Measurements from ENCODE around the gene SGTB.

SGTB gene, protein sequence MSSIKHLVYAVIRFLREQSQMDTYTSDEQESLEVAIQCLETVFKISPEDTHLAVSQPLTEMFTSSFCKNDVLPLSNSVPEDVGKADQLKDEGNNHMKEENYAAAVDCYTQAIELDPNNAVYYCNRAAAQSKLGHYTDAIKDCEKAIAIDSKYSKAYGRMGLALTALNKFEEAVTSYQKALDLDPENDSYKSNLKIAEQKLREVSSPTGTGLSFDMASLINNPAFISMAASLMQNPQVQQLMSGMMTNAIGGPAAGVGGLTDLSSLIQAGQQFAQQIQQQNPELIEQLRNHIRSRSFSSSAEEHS

DNA sequence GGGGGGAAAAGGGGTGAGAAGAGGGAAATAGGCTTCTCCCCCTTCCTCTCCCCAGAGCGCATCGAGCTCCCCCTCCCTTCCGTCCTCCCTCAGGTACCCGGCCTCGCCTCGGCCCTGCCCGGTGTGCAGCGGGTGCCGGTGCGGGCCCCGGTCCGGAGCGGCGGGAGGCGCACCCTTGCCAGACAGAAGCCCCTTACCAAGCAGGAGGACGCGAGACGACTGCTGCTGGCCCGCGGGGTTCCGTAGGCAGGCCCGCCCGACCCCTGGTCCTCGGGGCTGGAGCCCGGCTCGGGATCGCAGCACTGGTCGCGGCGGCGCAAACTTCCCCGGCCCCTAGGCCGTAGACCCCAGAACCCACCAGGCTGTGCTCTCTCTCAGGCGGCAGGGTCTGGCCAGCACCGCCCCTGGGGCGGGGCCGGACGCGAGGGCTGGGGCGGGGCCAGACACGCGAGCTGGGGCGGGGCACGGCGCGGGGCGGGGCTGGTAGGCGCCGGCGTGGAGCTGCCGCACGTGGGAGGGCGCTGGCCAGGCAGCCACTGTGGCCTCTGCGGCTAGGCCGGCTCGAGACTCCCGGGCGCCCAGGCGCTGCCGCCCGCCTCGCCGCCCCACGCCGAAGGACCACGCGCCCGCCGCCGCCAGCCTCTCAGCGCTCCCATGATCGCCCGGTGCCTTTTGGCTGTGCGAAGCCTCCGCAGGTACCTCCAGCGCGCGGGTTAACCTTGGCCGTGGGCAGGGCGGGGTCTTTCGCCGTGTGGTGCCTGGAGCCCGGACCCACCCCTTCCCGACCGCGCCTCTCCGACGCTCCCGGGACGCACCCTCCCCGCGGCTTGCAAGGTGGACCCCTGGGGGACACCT lies at the start of gene SGTB, which contains the start of gene NLN:
Gene SGTB (minus strand): TSS at position 390 of the 855 bp plus-strand sequence. CDS start 1,302 bp downstream, outside the sequence.
Gene NLN (plus strand): TSS at position 486 of the 855 bp plus-strand sequence. CDS start 169 bp downstream, at position 655.
- DNase-seq (ENCODE audit: low read depth, low spot score) = peak; percentile 94

DNA sequence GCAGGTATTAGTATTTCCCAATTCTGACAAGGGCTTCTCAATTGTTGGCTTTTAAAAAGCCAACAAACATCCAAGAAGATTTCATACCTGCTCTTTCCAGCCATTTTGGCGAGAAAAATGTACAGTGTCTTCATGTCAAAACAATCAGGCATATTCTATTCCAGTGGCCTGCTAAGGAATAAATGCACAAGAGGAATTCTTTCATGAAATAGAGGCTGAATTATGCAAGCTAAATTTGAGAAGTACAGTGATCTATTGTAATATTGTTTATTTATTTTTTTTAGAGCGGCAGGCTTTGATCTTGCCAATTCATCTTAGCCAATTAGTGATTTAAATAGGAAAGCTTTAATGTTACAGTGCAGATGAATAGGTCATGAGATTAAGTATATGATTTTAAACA lies 49.4 kb upstream of the SGTB start:
- DNase-seq (ENCODE audit: low read depth, low spot score) = no peak

DNA sequence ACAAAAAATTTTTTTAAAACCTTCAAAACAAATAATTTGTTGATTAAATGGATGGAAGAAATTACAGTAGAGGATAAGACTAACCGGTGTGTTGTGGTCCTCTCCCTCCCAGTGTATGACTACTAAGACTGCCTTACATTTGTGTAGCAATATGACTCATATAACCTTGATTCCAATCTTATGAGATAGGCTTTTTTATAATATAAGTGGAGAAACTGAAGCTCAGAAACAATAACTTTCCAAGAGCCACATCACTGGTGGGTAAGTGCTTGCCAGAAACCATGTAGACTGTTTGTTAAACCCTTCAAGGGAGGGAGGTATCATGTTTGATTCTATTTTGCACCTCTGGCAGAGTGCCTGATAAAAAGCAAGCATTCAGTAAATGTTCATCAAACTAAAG lies 47.6 kb upstream of the SGTB start:
- DNase-seq (ENCODE audit: low read depth, low spot score) = peak; percentile 87

DNA sequence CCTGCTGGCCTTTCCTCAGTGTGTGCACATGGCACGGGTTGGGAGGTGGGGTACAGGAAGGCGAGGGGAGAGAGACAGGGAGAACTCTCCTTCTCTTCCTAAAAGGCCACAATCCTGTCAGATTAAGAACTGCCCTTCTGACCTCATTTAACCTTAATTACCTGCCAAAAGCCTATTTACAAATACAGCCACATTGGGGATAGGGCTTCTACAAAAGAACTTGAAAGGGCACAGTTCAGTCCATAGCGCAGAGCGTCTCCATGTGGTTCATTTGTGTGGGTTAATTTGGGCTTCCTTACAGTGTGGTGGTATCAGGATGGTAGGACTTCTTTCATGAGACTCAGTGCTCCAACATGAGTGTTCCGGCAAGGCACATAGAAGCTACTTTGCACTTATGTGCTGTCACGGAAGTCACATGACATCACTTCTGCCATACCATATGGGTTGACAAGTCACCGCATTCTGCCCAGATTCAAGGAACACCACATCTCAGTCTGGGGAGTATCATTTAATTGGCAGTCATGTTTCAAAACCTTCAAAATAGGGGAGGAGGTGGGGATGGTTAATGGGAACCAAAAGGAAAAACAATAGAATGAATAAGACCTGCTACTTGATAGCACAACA lies 46.9 kb upstream of the SGTB start:
- DNase-seq (ENCODE audit: low read depth, low spot score) = no peak

DNA sequence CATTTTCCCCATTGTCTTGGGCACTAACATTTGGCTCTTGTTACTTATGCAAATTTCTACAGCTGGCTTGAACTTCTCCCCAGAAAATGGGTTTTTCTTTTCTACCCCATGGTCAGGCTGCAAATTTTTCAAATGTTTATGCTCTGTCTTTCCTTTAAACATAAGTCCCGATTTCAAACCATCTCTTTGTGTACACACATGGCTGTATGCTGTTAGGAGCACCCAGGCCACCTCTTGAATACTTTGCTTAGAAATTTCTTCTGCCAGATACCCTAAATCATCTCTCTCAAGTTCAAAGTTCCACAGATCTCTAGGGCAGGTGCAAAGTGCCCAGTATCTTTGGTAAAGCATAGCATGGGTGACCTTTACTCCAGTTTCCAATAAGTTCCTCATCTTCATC lies 45.7 kb upstream of the SGTB start:
- no peak for DNase-seq (ENCODE audit: low read depth, low spot score)

DNA sequence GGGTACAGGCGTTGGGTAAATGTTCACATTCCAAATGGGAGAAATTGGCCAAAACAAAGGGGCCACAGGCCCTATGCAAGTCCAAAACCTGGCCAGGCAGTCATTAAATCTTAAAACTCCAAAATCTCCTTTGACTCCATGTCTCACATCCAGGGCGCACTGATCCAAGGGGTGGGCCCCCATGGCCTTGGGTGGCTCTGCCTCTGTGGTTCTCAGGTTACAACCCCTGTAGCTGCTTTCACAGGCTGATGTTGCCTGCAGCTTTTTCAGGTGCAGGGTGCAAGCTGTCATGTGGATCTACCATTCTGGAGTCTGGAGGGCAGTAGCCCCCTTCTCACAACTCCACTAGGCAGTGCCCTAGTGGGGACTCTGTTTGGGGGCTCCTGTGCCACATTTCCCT lies 44.9 kb upstream of the SGTB start:
- DNase-seq (ENCODE audit: low read depth, low spot score) = no peak

DNA sequence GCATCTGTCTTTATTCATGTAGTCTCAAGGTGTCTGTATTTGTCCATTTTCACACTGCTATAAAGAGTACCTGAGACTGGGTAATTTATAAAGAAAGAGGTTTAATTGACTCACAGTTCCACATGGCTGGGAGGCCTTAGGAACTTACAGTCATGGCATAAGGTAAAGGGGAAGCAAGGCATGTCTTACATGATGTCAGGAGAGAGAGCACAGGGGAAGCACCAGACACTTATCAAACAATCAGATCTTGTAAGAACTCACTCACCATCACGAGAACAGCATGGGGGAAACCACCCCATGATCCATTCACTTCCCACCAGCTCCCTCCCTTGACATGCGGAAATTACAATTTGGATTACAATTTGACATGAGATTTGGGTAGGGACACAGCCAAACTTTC lies 44.3 kb upstream of the SGTB start:
- DNase-seq (ENCODE audit: low read depth, low spot score) = no peak

DNA sequence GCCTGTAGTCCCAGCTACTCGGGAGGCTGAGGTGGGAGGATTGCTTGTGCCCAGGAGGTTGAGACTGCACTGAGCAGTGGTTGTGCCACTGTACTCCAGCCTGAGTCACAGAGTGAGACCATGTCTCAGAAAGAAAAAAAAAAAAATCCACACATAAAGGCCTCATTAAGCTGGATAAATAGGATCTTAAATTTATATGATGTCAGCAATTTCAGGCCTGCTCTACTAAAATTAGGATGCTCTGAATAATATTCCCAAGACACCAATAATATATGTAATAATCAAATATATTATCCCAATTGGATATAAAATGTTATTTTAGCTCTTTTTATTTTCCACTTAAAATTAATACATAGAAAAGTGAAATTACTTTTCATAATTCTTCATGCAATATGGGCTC lies 43.7 kb upstream of the SGTB start:
- no peak for DNase-seq (ENCODE audit: low read depth, low spot score)

DNA sequence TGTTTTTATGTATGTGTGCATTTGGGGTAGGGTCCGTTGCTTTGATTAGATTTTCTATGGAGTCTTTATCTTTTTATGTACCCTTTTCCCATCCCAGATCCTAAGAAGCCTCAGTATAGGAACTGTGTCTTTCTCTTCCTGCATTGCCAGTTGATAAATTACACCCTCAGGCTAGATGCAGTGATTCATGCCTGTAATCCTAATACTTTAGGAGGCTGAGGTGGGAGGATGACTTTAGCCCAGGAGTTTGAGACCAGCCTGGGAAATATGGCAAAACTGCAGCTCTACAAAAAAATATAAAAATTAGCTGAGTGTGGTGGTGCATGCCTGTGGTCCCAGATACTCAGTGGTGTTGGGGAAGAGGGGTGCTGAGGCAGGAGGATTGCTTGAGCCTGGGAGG lies 40.3 kb upstream of the SGTB start:
- DNase-seq (ENCODE audit: low read depth, low spot score) = no peak

DNA sequence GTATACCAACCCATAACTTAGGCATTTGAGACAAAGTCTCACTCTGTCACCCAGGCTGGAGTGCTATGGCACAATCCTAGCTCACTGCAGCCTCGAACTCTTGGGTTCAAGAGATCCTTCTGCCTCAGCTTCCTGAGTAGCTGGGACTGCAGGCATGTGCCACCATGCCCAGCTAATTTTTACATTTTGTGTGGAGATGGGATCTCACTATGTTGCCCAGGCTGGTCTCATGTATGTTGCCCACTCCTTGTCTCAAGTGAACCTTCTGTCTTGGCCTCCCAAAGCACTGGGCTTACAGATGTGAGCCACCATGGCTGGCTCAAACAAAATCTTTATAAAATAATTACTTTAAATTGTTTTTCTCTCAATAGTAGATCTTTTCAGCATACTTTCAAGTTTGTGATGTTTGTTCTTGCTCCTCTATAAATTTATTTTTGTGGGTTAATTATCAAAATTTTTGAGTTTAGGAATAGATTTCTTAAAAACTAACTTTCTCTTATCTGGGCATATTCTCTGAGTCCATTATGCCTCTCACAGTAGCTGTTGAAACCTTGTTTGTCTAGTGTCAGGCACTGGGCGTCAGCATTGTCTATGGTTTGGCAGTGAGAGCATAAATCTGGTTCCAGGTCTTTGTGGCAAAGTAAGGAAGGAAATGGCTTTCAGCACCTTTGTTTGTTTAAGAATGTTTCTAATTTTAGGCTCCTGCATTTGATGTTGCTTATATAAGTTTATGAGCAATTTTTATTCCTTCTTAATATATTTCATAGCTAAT lies 38.8 kb upstream of the SGTB start:
- DNase-seq (ENCODE audit: low read depth, low spot score) = peak; percentile 82

DNA sequence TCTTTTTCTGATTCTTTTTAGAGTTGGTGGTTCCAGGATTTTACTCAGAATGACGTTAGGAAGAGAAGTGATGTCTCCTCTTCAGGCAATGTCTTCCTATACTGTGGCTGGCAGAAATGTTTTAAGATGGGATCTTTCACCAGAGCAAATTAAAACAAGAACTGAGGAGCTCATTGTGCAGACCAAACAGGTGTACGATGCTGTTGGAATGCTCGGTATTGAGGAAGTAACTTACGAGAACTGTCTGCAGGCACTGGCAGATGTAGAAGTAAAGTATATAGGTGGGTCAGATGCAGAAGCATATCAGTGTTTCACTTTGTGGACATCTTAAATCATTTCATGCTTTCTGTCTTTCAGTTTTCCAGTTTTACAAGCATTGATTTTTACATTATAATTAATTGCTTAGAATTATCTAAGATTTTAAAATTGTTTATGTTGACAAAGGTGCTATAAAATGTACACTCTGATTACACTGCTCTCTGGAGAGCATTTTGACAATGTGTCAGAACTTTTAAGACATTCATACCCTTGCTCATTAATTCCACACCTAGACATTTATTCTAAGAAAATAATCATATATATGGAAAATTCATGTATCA lies 36.7 kb upstream of the SGTB start:
- DNase-seq (ENCODE audit: low read depth, low spot score) = no peak

DNA sequence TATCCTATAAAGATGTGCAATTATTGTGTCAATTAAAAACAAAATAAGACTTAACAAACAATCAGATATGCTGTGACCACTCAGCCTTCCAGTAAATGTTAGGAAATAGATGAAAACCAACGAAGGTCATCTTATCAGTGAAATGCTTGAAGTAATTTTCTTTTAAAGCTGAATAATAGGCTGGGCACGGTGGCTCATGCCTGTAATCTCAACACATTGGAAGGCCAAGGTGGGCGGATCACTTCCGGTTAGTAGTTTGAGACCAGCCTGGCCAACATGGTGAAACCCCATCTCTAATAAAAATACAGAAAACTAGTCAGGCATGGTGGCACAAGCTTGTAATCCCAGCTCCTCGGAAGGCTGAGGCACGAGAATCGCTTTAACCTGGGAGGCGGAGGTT lies 31.3 kb upstream of the SGTB start:
- DNase-seq (ENCODE audit: low read depth, low spot score) = no peak

DNA sequence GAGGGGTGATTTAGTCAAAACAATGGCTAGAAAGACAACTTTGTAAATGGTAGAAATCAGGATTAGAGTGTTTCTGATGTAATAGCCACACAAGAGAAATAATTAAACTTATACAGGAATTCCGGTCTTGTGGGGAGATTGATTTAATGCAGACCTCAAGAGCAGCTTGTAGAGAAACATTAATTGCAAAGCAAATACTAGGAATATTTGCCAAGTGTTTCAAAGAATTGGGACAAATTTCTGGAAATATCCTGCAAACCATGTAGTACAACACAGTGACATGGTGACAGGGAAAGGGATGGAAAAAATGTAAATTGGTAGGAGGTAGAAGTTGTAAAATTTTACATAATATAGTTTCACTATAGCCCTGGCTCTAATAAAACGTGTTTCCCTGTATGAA lies 29.0 kb upstream of the SGTB start:
- no peak for DNase-seq (ENCODE audit: low read depth, low spot score)

DNA sequence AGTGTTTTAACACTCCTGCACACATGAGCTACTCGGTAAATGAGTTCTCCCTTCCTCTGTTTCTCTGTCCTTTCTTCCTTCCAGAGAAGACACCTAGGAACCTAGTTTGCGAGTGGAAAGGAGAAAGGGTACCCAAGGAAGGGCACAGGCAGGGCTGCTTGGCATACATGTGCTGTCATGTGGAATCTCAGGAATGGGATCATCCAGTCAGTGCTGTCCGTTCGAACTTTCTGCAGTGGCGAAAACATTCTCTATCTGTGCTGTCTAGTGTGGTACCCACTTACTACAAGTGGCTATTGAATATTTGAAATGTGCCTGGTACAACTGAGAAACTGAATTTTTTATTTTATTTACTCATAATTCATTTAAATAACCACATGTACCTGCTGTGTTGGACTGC lies 28.0 kb upstream of the SGTB start:
- DNase-seq (ENCODE audit: low read depth, low spot score) = no peak

DNA sequence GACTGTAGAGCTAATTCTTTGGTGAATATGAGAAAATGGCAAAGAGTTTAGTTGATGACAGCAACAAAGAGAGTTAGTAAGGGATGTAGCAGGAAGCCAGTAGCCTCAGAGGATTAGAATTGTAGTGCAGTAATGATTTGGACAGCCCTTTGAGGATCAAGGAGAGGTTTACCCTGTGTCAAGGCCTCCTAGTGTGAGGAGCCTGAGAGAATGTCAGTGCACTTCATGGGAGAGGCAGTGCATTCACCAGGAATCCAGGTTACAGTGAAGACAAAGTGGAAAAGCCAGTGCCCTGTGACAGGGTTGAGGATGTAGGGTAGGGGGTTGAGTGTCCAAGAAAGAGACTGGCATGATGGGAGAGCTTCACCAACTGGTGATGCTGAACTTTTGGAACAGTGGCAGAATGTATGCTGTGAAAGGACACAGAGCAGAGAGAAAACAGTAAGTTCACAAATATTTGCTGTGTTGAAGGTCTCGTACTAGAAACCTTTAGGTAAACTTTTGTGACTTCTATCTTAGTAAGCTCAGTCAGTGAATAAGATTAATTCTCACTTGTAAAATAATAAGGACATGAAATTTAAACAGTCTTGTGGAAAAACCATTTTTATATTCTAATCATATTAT lies 27.4 kb upstream of the SGTB start:
- no peak for DNase-seq (ENCODE audit: low read depth, low spot score)

DNA sequence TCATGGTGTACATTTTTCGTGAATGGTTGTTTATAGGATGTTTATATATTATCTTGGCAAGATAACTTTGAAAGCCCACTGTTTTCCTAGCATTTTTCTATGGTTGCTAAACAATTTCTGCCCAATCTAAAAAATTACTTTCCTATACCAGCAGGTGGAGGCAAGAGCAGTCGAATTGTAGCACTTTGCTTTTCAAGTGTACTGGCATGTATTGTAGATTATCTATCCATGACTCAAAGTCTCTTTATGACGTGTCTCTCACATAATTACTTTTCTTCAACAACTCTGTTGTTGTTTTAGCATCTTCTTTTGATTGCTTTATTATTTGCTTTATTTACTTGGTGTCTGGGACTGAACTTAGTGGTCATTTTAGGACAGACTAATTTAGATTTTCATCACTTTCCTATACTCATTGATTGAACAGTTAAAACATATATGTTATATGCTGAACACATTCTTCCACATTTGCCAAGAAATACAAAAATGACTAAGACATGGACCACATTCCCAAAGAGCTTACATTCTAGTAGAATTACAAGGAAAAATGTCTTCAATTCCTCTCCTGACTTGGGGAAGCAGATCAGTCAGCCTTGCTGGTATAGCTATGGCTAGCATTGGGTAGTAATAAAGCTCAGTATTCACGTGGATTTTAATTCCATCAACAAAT lies 20.8 kb upstream of the SGTB start:
- peak; percentile 79 for DNase-seq (ENCODE audit: low read depth, low spot score)

DNA sequence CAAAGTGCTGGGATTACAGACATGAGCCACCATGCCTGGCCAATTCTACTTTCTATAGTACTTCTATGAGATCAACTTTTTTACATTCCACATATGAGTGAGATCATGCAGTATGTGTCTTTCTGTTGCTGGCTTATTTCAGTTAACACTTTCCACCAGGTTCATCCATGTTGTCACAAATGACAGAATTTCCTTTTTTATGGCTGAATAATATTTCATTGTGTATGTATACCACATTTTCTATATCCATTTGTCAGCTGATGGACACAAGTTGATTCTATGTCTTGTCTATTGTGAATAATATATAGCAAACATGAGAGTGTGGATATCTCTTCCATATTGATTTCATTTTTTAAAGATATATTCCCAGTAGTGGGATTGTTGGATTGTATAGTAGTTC lies 17.3 kb upstream of the SGTB start:
- no peak for DNase-seq (ENCODE audit: low read depth, low spot score)

DNA sequence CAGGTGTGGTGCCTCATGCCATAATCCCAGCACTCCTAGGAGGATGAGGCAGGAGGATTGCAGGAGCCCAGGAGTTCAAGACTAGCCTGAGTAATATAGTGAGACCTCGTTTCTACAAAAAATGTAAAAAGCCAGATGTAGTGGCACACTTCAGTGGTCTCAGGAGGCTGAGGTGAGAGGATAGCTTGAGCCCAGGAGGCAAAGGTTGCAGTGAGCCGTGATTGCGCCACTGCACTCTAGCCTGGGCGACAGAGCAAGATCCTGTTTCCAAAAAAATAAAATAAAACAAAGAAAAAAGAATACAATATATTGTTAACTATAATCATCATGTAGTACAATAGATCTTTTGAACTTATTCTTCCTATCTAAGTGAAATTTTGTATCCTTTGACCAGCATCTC lies 16.4 kb upstream of the SGTB start:
- DNase-seq (ENCODE audit: low read depth, low spot score) = no peak

DNA sequence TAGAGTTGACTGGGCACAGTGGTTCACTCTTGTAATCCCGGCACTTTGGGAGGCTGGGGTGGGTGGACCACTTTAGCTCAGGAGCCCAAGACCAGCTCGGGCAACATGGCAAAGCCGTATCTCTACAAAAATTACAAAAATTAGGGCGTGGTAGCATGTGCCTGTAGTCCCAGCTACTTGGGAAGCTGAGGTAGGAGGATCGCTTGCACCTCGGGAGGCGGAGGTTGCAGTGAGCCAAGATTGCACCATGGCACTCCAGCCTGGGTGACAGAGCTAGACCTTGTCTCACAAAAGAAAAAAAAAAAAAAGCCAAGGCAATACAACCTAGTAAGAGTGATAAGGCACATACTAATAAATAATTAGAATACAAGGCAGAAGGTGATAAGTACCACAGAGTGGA lies 15.9 kb upstream of the SGTB start:
- no peak for DNase-seq (ENCODE audit: low read depth, low spot score)

DNA sequence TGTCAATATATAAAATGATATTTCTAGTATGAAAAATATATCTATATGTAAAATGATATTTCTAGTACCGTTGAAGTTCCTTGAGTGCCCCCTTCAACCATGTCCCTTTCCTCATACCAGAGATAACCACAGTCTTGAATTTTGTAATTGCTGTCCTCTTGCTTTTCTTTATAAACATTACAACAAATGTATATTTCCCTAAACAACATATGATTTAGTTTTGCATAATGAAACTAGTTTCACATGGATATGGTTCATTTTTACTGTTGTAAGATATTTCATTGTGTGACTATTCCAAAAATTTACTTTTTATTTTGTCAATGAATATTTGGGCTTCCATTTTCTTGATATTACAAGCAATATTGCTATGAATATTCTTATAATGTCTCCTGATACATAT lies 14.1 kb upstream of the SGTB start:
- DNase-seq (ENCODE audit: low read depth, low spot score) = no peak

Data from astrocyte of the hippocampus (primary cell).